HG03442 (cell line): ENCODE results near the gene DNAH7.
"Not testable (repeated sequence)": the region's sequence is repeated elsewhere in the genome, so short reads cannot be mapped to it uniquely, and the experiment has no call there.

ENCODE experiments used
- ATAC-seq: cut with Tn5 transposase; IDR thresholded peaks from one replicate; pipeline ENCODE4 v1.9.1; 2021; ENCODE audit warnings: mild to moderate bottlenecking, moderate library complexity; ENCODE audit not compliant: unreplicated experiment

Gene DNAH7

GRCh38 chr2:195734395-195734794 lies 334.2 kb downstream of the DNAH7 start:
- no peak for ATAC-seq

- no peak for ATAC-seq
Observed at GRCh38 chr2:195733831-195734230, 334.8 kb downstream of the DNAH7 start.

- no peak for ATAC-seq
Observed at GRCh38 chr2:195732574-195732973, 336.1 kb downstream of the DNAH7 start.

- no peak for ATAC-seq
Observed at GRCh38 chr2:195730912-195731311, 337.7 kb downstream of the DNAH7 start.

GRCh38 chr2:195727106-195727505 lies 341.5 kb downstream of the DNAH7 start:
- ATAC-seq, result no peak

GRCh38 chr2:195722075-195722474 lies 346.6 kb downstream of the DNAH7 start:
- ATAC-seq, result no peak

GRCh38 chr2:195721042-195721441 lies 347.6 kb downstream of the DNAH7 start:
- ATAC-seq, result no peak

- no peak for ATAC-seq
Observed at GRCh38 chr2:195716466-195716865, 352.2 kb downstream of the DNAH7 start.

GRCh38 chr2:195711478-195711877 lies 357.2 kb downstream of the DNAH7 start:
- ATAC-seq, result no peak

- no peak for ATAC-seq
Observed at GRCh38 chr2:195709901-195710806, 358.5 kb downstream of the DNAH7 start.

- no peak for ATAC-seq
Observed at GRCh38 chr2:195706161-195706900, 362.3 kb downstream of the DNAH7 start.

- no peak for ATAC-seq
Observed at GRCh38 chr2:195700480-195700879, 368.2 kb downstream of the DNAH7 start.

GRCh38 chr2:195697681-195698220 lies 370.9 kb downstream of the DNAH7 start:
- ATAC-seq, result no peak

- ATAC-seq, result no peak
Observed at GRCh38 chr2:195696012-195696411, 372.6 kb downstream of the DNAH7 start.

- no peak for ATAC-seq
Observed at GRCh38 chr2:195695002-195695631, 373.5 kb downstream of the DNAH7 start.

GRCh38 chr2:195694553-195694952 lies 374.1 kb downstream of the DNAH7 start:
- no peak for ATAC-seq

- not testable (repeated sequence) for ATAC-seq
Observed at GRCh38 chr2:195692531-195692930, 376.1 kb downstream of the DNAH7 start.
